K562 treated with DMSO at 1 percent for 12 hours (cell line): ENCODE measurements around the gene CACNB2. TPM values are rescaled to one million over a fixed set of nuclear protein-coding genes. Genes with fewer than 3 reads are reported as not detected.

Source experiments
- total RNA-seq: library from RNA; unstranded; fragments of 300-600 nt; gene quantifications from 2 replicates; pipeline ENCODE4 v1.2.3, GENCODE V29; 2022; ENCODE audit not compliant: insufficient read depth

CACNB2 gene
- 1.6 TPM in 1 of 2 replicates, not detected in the other for total RNA-seq

DNA sequence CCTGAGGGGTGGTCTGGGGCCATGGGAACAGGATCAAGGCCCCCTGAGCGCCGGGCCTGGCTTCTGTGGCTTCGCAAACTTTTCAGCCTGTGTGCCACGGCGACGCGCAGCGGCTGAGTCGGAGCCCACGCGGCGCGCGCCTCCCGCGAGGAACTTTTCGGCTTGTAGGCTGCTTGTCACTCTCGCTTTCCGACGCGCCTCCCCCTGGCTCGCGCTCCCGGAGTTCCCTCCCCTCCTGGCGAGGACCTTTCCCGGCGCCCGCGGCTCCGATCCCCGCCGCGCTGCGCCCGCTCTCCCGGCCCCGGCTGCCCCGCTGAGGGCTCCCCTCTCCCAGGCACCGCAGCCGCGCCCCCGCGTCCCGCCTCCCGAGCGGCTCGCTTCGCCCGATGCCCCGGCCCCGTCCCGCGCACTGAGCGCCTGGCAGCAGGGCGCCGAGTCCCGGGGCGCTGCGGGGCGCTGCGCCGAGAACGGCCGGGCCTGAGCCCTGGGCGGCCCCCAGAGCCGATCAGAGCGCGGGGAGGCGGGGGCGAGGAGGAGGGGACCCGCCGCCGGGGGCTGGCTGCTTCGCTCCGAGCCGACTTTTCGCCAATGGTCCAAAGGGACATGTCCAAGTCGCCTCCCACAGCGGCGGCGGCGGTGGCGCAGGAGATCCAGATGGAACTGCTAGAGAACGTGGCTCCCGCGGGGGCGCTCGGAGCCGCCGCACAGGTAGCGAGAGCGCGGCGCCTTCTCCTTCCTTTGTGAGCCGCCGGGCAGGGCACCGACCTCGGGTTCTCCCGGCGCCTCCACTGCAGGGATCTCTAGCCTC lies at the start of gene CACNB2:
Gene CACNB2, plus strand, starts transcription at position 276 of the 808 bp plus-strand sequence.

Other genes starting within 250 kb of the CACNB2 start
- not detected in 2 replicates for gene SLC39A12, start 188.5 kb upstream of the CACNB2 start, total RNA-seq